Epidermal melanocyte (primary cell): ENCODE measurements around the gene PITPNM1.
"Not testable (repeated sequence)": the region's sequence is repeated elsewhere in the genome, so short reads cannot be mapped to it uniquely, and the experiment has no call there.

Experiments
- DNase-seq: peaks from one replicate; pipeline ENCODE4 v3.0.0; 2011; ENCODE audit warnings: low spot score; ENCODE audit not compliant: insufficient read length

The PITPNM1 gene

DNA sequence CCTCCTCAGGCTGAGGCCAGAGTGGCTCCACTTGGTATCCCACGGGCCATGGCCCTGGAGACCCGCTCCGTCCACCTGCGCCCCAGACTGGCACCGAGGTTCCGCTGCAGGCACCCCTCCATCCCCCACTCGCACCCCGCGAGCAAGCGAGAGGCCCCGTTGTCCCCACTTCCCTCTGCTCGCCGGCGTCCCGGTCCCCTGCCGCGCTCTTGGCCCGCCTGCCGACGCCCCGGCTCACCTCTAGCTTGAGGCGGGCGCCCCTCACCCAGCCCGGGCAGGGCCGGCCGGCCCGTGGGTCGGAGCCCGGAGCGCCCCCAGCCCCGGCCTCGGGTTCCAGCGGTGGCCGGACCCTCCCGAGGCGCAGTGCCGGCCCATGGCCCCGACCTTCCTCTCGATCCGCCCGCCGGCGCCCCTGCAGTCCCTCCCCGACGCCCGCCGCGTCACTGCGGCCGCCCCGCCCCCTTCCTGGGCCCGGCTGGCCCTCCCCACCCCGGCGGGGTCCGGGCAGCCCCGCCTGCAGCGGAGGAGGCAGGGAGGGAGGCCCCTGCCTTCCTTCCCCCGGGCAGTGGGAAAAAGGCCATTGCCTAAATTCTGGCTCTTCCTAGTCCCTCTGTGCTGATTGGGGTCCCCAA, at the start of gene PITPNM1:
TSS of gene PITPNM1 (minus strand) at position 414 of the 632 bp plus-strand sequence. CDS start 1,183 bp downstream, outside the sequence.
- DNase-seq = peak; percentile 73

DNA sequence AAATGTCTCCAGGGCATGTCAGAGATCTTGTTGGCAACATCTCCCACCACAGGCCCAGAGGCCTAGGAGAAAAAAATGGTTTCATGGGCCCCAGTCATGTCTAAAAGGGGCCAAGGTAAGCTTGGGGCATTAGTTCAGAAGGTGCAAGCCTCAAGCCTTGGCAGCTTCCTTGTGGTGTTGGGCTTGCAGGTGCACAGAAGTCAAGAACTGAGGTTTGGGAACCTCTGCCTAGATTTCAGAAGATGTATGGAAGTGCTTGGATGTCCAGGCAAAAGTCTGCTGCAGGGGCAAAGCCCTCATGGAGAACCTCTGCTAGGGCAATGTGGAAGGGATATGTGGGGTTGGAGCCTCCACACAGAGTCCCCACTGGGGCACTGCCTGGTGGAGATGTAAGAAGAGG, 46.5 kb upstream of the PITPNM1 start:
- not testable (repeated sequence) for DNase-seq

DNA sequence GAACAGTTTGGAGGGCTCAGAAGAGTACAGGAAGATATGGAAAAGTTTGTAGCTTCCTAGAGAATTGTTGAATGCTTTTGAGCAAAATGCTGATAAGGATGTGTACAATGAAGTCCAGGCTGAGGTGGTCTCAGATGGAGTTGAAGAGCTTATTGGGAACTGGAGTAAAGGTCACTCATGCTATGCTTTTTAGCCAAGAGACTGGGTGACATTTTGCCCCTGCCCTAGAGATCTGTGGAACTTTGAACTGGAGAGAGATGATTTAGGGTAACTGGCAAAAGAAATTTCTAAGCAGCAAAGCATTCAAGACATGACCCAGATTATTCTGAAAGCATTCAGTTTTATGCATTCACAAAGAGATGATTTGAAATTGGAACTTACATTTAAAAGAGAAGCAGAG, 46.0 kb upstream of the PITPNM1 start:
- no peak for DNase-seq

GRCh38 chr11:67548555-67549110, 43.5 kb upstream of the PITPNM1 start:
- no peak for DNase-seq

DNA sequence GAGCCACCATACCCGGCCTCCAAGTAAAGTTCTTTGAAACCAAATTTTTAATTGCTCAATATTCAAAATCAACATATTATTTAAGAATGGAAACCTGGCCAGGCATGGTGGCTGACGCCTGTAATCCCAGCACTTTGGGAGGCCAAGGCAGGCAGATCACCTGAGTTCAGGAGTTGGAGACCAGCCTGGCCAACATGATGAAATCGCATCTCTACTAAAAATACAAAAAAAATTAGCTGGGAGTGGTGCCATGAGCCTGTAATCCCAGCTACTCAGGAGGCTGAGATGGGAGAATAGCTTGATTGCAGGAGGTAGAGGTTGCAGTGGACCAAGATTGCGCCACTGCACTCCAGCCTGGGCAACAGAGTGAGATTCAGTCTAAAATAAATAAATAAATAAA, 42.9 kb upstream of the PITPNM1 start:
- not testable (repeated sequence) for DNase-seq

GRCh38 chr11:67545280-67545679, 40.1 kb upstream of the PITPNM1 start:
- DNase-seq = no peak

- DNase-seq = no peak
These were observed 39.6 kb upstream of the PITPNM1 start for GRCh38 chr11:67544616-67545242.

- no peak for DNase-seq
These were observed 38.4 kb upstream of the PITPNM1 start for GRCh38 chr11:67543585-67543984.

- DNase-seq = no peak
These were observed 37.8 kb upstream of the PITPNM1 start for GRCh38 chr11:67542971-67543370.

GRCh38 chr11:67542169-67542568, 37.0 kb upstream of the PITPNM1 start:
- DNase-seq = no peak

GRCh38 chr11:67541198-67541597, 36.0 kb upstream of the PITPNM1 start:
- DNase-seq = no peak

DNA sequence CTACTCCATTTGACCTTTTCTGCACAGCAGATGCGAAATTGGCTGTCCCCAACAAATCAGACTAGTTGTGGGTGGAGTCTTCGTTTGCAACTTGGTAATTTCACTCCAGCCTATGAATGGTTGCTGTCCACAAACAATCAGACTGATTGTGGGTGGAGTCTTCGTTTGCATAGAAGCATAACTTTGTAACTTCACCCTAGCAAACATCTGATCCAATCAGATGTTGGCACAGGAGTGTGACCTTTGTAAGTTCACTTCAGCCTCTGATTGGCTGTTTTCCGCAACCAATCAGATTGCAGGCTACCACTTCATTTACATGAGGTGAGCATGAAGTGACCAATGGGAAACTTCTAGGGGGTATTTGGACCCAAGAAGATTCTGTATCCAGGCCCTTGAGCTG, 34.4 kb upstream of the PITPNM1 start:
- DNase-seq = no peak

DNA sequence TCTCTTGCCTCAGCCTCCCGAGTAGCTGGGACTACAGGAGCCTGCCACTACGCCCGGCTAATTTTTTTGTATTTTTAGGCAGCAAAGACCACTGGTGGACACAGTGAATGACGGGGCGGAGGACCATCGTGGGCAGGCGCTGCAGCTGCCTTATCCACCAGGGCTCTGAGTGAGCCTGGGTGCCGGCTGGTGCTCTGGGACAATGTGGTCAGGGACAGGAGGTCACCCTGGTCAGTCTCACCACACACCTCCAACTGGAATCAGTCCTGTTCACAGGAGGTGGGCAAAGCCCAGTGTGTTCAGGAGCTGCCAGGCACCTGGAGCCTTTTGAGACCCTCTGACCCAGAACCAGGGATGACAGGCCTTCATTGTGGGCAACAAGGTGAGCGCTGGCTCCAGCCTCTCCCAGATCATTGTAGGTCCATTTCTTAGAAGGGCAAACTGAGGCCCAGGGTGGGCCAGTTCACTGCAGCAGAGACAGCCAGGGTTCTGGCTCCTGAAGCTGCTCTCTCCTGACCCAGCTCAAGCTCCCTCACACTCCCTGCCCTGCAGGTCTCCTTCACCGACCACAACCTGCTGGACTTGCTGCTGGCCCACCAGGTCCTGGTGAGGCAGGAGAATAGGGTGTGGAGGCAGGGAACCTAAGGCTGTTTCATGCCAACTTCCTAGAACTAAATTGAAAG, 33.8 kb upstream of the PITPNM1 start:
- DNase-seq = no peak

GRCh38 chr11:67538306-67538705, 33.1 kb upstream of the PITPNM1 start:
- no peak for DNase-seq

DNA sequence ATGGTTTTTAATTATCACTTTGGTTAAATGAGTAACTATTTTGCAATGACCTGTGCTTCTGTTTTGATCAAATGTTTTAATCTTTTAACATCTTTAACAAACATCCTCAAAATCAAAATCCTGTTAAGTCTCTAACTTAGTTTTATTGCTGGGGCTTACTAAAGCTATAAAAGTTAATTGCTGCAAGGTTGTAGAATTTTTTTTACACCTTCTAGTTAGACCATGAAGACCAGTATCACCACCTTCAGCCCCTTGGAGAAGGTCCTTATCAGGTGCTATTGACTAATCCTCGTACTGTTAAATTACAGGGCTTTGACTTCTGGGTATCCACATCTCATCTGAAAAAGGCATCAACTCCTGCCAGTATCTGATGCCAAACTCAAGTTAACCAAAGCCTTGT, 30.4 kb upstream of the PITPNM1 start:
- no peak for DNase-seq

DNA sequence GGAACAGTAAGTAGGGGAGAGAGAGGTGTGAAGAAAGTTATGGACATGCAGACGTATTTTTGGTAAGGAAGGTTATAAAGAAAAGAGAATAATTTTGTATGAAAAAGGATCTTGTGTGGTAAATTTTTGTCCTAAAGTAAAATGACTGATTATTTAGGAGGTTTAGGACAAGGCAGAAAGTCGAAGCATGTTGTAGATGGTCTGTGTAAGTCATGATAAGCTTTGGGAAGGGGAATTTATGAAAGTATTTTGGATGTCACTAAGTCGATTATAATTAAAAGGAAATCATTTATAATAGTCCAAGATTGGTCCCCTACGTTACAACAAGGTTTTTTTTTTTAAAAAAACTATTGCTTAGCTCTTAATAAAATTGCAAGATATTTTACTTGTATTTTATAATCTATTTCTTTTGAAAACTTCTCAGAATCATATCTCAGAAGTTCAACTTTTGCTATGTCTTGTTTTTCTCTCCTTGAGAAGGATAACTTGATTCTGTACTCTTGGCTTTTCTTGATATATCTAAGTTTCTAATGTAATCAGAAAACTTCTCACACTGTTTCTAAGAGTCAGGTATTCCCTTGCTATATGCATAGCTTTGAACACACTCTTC, 29.0 kb upstream of the PITPNM1 start:
- no peak for DNase-seq

DNA sequence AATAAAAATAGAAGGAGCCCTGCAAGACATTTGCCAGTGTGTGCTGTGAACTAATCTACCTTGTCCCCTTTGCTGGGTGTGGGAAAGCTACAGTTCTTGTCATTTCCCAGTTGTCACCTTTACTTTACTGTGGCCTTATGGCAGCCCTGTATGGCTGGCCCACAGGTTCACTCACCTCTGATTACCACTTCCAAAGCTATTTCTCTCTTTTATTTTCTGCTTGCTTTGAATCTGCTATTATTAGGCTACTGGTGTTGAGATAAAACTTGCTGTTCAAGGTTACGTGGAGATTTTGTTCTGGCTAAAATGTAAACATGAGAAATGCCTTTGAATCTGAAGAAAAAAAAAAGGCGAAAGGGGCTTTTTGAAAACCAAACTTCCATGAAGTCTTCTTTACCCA, 27.7 kb upstream of the PITPNM1 start:
- DNase-seq = no peak

- DNase-seq = no peak
These were observed 25.1 kb upstream of the PITPNM1 start for GRCh38 chr11:67530282-67530592.

GRCh38 chr11:67528376-67528775, 23.2 kb upstream of the PITPNM1 start:
- no peak for DNase-seq

GRCh38 chr11:67525275-67525976, 20.3 kb upstream of the PITPNM1 start:
- no peak for DNase-seq

DNA sequence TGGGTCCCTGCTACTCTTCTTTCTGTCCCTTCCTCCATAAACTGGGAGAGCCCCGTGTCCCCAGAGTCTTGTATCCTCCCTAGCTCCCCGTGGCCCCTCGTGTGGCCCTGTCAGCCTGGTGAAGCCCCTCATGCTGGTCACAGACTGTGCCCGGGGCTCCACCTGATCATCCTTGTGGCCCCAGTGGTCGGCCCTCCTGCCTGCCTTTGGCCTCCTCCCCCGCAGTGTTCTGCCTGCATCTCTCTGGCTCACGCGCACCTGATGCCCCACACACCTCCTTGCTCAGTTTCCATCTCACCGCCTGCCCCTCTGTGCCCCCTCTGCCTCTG, 19.3 kb upstream of the PITPNM1 start:
- DNase-seq = no peak
